HG03175 (cell line): ENCODE measurements around the gene CD74.

Source experiments
- ATAC-seq: cut with Tn5 transposase; IDR thresholded peaks from one replicate; pipeline ENCODE4 v1.9.1; 2021; ENCODE audit warnings: mild to moderate bottlenecking, moderate library complexity; ENCODE audit not compliant: unreplicated experiment

Gene CD74

DNA sequence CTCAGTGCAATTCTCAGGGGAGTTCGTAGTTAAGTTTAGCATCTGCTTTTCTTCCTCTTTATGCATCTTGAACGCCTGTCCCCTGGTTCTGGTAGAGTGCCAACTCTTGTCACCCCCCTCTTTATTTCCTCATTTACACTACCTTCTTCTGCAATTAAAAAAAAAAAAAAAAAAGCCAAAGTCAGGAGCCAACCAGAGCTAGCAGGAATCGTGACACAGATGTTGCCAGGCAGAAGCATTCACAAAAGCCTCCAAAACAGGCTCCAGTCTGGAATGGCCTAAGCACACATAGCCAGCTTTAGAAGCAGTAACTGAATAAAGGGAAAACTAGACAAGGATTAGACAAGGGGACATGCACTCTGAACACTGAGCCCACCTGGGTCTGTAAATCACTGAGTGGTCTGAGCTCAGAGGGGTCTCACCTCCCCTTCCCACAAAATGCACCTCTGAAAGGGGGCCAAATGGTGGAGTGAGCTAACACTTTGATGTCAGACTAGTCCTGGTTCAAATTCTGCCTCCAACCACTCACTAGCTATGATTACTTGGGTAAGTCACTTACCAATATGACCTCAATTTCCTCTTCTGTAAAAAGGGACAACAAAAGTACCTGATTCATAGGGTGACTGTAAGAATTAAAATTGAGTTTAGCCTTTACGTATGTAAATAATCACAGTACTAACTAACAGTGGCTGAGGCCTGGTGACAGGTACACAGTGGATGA is 2.0 kb downstream of the CD74 start:
- ATAC-seq = peak; percentile 18

DNA sequence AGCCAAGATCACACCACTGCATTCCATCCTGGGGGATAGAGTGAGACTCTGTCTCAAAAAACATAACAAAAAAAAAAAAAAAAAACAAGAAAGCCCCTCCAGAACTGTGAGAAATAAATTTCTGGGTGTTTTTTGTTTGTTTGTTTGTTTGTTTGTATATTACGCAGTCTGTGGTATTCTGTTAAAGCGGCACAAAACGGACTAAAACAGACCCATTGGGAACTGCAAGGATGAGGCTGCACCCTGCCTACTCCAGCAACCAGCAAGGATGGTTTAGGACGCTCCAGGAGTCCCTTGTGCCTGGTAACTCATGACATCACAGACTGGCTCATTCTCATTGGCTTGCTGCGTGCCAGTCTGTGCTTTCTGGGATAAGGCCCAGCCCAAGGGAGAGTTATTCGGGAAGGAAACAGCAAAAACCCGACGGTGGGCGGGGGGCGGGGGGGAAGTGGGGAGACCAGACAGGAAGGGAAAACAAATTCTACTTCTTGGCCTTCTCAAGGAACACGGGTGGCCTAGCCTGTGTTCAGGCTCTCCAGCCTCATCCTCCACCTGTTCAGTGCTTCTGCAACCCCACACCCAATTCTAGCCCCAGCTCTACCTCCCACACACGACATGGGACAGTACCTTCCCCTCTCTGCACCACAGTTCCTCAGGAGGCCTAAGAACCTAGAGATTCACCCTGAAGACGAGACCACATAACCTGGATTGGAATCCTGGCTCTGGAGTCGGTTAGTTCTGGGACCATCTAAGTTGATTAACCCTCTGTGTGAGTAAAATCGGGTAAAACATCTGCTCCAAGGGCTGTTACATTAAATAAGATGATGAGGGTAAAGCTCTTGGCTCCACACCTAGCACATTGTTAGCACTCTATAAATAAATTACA is 2.8 kb downstream of the CD74 start:
- ATAC-seq = peak; percentile 23

DNA sequence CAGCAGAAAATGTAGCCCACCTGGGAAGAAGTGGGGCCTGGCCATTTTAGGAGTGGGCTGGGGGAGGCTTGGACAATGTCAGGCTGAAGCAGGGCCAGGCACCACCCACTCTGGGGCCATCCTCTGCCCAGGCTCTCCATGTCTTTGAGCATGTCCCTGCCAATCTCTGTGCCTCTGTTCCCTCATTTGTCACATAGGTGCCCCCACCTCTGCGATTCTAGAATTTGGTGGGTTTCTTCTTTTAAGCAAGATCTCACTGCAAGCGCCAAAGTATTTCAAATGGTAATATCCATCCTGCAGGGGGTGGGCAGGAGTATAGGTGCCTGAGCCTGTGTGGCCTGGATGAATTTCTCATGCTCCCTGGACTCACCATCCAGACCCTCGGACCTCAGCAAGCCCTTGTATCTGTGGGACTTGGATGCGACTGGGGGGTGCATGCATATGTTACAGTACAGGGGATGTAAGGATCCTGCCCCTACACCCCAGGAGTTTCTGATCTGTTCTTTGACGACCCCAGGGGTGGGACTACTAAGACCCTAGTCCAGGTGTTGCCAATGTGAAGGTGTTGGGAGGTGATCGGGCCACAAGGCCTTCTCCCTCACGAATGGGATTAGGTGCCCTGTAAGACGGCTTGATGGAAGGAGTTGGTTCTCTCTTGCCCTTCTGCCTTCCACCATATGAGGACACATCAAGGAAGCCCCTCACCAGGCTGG is 4.3 kb downstream of the CD74 start:
- ATAC-seq = no peak

DNA sequence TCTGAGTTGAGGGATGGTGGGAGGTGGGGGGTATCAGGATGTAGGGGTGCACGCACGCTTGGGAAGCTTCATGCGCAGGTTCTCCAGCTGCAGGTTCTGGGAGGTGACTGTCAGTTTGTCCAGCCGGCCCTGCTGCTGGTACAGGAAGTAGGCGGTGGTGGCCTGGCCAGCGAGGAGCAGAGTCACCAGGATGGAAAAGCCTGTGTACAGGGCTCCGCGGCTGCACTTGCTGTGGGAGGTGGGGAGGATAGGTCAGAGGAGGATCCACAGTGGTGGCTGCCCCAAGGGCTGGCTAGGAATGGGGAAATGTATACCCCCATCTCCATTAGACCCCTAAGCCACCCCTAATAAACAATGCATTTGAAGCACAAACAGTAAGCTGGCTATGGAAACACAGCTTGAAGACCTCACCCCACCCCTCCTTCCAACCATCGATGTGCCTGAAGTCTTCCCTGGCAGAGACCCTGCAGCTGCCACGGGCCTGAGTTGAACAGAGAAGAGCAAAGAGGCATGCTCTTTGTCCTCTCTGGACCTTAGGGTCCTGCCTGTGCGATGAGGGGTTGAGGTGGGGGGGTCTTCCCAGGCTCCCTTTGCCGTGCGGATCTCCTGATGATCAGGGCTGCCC is 5.5 kb downstream of the CD74 start:
- no peak for ATAC-seq

DNA sequence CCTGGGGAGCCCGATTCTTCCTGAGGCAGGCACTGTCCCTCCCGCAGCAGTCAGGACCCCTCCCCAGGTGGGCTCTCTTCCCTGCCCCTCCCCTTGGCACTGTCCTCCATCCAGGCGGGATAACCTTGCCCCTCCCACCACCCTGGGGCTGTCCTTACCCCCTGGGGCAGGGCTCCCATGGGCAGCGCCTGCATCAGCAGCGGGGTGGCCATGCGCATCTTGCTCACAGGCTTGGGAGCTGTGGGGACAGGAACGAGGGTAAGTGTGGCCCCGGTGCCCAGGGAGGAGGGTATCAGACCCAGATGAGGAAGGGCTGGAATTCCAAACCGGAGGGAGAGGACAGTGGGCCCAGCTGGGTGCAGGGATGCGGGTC is 6.0 kb downstream of the CD74 start:
- no peak for ATAC-seq

DNA sequence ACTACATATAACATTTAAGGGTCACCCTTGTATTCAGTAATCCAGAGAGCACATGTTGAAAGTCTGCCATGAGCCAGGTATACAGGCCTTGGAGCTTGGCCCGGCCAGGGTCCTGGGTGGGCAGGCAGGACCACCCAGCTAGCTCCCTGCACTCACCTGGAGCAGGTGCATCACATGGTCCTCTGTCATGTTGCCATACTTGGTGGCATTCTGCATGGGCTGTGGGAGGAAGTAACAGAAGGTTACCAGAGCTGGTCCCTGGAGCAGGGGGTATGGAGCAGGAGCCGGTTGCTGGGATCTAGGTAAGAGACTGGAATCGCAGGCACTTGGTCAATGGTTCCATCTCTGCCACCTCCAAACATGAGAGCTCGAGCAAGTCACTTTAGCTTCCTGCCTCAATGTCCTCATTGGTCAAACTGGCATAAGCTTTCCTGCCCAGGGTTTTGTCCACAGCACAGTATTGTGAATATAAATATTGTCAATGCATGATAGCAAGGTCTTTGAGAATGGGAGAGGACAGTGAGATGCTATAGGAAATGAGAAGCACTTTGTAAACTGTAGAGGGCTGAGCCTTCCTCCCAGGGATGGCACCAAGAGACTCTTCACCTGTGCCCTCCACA is 6.5 kb downstream of the CD74 start:
- ATAC-seq = no peak

DNA sequence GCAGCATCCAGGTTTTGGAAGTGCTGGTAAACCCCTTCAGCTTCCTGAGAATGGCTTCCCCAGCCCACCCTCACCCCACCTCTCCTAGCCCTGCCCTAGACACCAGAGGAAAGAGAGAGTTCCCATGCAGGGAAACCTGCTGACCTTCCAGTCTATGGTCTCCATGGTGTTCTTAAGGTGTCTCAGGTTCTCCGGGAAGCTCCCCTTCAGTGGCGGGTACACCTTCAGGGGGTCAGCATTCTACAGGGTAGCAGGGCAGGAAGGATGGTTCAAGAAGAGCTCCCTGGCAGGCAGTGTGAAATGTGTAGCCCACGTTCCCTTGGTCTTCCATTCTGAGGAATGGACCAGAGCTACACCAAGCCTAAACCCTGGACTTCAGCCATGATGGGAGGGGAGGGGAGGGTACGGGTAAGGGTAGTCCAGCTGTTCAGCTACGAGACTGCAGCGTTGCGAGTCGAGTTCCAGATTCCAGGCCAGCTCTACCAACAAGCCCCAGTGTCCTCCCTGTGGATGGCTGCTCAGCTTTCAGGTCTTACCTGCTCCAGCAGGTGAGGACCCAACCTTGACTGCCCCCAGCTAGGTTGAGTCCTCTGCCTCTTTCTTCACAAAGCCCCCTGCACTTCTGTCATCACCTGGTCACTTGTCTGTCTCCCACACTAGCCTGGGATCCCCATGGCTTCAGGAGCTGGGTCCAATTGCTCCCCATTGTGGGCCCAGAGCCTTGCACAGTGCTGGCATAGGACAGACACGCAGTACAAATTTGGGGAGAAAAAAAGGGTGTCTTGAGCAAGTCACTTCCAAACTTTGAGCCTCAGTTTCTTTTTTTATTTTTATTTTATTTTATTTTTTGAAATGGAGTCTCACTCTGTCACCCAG is 7.5 kb downstream of the CD74 start:
- ATAC-seq = no peak

DNA sequence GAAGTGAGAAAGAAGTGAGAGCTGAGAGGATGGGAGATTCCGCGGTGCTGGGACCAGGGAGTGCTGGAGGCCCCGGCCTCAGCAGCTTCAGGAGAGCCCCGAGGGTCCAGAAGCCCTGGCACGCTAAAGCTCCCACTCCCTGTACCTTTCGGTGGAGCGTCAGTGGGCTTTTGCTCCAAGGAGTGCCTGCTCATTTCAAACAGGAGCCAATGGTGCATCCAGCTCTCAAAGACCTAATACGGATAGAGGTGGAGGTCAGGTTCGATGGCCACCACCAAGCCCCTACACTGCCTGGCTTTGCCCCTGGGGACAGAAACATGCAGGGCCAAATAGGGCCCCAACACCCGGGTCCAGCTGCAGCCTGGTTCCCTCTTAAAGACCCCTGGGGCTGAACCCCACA is 8.2 kb downstream of the CD74 start:
- ATAC-seq = no peak

DNA sequence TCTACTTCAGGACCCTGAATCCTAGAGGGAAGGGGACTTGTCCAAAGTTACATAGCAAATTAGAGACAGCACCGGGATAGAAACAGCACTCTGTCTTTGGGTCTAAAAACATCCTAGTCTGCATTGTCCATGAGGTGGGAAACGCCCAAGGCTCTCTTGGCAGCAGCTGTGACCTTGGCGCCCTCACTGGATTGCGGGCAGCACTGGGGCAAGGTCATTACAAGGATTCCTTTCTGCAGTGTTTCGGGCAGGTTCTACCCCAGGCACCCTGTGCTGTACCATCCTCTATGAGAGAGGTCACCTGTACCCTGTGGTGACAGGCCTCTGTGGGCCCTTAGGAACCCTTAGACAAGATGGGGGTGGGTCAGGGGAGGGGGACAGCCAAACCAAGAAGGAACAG is 8.6 kb downstream of the CD74 start:
- no peak for ATAC-seq

DNA sequence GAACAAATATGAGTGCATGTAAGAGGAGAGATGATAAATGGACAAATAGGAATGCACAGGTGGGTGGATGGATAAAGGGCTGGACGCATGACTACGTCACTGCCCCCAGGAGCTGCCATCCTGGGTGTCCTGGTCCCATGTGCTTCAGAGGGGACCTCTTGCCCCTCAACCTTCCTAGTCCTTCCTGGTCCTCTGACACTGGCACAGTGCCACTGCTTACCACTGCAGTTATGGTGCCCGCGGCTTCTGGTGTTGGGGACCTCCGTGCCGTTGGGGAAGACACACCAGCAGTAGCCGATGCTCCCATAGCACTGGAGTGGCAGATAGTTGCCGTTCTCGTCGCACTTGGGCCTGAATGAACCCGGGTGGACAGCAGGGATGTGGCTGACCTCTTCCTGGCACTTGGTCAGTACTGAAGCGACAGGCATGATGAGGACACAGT is 9.8 kb downstream of the CD74 start:
- ATAC-seq = no peak

DNA sequence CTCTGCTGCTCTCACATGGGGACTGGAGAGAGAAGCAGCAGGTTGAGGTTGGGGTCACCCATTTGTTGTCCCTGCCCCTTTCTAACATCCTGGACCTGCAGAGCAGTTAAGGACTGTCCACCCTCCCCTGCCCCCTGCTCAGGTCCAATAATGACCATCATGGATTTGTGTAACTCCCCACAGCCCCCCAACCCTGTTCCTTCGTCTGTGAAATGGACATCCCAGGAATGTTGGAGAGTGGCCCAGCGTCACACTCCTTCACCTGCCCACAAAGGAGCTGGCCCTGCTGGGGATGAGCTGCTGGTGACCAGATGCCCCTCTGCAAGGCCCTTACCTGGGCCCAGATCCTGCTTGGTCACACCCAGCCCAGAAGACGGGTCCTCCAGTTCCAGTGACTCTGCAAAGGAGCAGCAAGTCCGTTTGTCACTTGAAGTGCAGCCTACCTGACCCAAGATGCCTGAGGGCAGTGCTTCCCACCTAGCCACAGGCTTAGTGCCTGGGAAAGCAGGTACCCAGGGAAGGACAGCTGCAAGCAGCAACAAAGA is 10.4 kb downstream of the CD74 start:
- ATAC-seq = no peak

DNA sequence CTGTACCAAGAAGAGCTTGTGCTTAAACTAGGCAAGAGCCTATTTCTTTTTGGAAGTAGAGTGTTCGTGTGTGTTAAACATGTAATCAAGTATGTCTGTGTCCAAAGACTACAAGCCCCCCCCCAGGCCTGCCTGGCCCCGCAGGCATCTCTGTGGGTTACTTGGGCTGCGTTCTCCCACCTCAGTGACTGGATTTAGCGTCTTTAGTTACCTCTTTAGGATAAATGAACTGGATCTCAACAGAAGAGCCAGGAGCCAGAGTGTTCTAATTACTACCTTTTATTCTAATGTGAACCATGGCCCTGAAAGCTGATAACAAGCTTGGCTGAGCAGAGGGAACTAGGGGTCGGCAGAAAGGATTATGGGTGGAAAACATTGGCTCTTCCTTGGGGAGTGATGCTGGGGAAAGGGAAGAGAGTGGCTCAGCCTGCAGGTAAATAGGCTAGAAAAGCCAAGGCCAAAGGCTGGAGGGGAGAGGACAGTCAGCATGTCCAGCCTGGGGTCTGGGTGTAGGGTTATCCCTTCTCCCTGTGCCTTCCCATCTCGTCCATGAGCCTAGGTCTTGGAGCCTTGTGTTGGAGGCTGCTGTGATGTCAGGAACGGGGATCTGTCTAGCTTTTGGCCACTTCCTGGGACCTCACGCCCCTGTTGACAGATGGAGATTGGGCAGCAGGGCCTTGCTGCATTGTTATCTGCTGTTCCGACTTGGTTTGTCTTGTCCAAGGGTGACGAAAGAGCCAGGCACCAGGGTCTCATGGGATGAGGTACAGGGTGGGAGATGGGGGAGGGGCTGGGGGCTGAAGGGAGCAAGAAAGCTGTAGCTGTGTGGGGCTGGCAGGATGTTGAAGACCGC is 11.1 kb downstream of the CD74 start:
- ATAC-seq = no peak

DNA sequence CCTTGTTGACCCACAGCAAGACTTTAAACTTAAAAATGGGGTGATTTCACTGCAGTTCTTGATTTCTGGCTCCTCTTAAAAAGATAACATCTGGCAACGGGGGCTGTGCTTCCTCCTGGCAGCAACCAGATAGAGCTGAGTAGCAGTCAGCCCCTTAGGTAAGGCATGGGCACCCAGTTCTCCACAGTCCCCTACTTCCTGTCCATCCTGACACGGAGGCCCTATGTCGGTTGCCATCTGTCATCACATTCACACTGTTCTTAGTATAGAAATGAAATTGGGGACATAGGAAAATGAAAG is 11.7 kb downstream of the CD74 start:
- no peak for ATAC-seq

DNA sequence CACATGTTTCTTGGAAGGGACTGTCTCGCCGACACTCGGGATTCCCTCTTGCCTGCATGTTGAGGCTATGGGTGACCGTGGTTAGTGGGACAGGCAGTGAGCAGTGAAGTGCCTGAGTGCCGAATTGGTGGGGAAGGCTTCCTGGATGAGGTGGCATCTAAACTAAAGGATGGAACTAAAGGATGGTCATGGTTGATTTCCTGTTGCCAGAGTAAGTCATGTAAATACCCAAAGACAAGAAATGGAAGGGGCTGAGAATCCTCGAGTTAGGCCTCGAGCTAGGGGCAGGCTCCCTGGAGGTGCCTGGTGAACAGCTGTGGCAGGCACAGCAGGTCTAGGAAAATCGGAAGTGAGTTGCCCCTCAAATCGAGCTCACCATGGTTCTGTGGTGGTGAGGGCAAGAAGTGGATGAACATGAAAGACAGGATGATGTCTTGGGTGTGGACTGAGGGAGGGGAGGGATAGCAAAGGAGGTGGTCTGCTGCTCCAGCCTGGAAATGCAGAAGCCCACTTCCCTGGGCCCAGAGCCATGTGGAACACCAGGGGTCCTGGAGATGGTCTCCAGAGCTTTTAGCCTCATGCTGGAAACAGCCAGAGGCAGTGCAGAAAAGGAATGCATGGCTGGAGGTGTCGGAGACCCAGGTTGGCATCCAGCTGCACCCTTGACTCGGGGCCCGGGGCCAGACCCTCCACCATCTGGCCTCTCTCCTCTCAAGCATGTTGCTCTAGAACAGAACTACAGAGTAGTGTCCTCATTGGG is 12.2 kb downstream of the CD74 start:
- ATAC-seq = no peak

DNA sequence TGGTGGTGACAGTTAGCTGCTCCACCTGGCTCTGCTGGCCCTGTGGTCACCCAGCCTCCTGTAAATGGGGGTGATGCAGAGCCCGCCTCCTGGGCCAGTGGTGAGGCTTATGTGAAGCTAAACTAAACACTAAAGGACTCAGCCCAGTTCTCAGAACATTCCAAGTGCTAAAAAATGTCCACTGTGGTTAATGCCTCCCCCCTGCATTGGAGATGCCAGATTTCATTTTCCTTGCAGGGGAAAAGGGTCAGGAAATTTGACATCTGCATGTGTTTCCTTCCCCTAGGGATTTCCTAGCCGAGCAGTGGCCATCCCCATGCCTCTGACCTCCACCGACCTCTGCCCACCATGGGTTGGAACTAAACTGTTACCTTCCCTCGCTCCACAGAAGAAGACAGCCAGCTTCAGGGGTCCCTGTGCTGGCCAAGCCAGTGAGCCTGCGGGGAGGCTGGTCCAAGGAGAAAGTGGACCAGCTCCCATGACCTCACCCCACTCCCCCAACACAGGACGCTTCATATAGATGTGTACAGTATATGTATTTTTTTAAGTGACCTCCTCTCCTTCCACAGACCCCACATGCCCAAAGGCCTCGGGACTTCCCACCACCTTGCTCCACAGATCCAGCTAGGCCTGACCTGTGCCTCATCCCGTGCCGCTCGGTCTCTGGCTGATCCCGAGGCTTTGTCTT is 13.0 kb downstream of the CD74 start:
- ATAC-seq = no peak

DNA sequence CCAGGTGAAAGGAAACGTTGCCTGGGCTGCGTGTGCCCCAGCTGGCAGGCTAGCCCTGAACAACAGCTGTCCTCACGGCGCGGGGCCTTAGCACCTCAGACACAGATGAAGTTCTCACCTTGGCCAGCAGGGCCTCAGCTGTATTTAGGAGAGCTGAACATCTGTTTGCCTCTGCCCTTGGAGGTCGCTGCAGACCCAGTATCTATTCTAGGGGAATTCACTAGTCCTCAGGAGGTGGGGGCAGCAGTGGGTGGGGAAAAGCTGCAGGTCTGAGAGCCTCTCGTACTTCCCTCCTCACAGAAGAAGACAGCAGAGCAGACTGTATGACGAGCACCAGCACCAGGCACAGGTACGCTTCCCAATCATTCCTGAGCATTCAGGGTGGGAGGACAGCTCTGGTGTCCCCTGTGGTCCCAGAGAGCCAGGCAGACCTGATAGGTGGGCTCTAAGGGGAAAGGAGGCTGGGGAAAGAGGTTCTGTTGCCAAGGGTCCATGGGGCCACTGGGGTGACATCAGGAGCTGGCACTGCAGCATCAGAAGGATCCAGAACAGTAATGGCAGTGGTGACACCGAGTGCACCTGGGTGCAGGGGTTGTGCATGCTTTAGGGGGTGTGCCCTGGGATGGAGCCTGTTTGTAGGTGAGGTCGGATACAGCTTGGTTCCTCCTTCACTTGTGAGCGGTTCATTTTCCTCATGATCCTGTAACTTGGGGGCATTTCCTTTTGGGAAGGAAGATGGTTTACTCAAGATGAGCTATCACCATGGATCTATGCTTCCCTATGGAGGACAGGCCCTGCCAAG is 13.8 kb downstream of the CD74 start:
- peak; percentile 59 for ATAC-seq
